Activated T-helper 9 cell treated with anti-CD3 and anti-CD28 coated beads, Interleukin-2, amount 50 U/mL, for 16 hours (primary cell): ENCODE results near the gene MRPS27.

Experiments
- DNase-seq: peaks from one replicate; pipeline ENCODE4 v3.0.0-alpha.2; 2020; ENCODE audit warnings: low read depth

The MRPS27 gene

GRCh38 chr5:72290356-72291133, 29.5 kb downstream of the MRPS27 start:
- DNase-seq = no peak

- DNase-seq = no peak
Observed at GRCh38 chr5:72288924-72289323, 31.1 kb downstream of the MRPS27 start.

- DNase-seq = no peak
Observed at GRCh38 chr5:72286798-72287197, 33.2 kb downstream of the MRPS27 start.

GRCh38 chr5:72285424-72285821, 34.6 kb downstream of the MRPS27 start:
- DNase-seq = no peak

- no peak for DNase-seq
Observed at GRCh38 chr5:72284559-72285423, 35.2 kb downstream of the MRPS27 start.

- no peak for DNase-seq
Observed at GRCh38 chr5:72283358-72283757, 36.7 kb downstream of the MRPS27 start.

GRCh38 chr5:72282878-72283277, 37.2 kb downstream of the MRPS27 start:
- no peak for DNase-seq

- DNase-seq = no peak
Observed at GRCh38 chr5:72281764-72282499, 38.1 kb downstream of the MRPS27 start.

- DNase-seq = no peak
Observed at GRCh38 chr5:72281430-72281763, 38.6 kb downstream of the MRPS27 start.

GRCh38 chr5:72280581-72281069, 39.4 kb downstream of the MRPS27 start:
- no peak for DNase-seq

GRCh38 chr5:72276219-72276752, 43.8 kb downstream of the MRPS27 start:
- no peak for DNase-seq

GRCh38 chr5:72273547-72273946, 46.5 kb downstream of the MRPS27 start:
- DNase-seq = no peak

GRCh38 chr5:72272398-72272797, 47.6 kb downstream of the MRPS27 start:
- no peak for DNase-seq

GRCh38 chr5:72271702-72272101, 48.3 kb downstream of the MRPS27 start:
- no peak for DNase-seq

GRCh38 chr5:72270037-72270436, 50.0 kb downstream of the MRPS27 start:
- no peak for DNase-seq

- DNase-seq = no peak
Observed at GRCh38 chr5:72269411-72269780, 50.6 kb downstream of the MRPS27 start.

- DNase-seq = peak; percentile 4
Observed at GRCh38 chr5:72268753-72269410, 51.2 kb downstream of the MRPS27 start.

GRCh38 chr5:72268260-72268659, 51.8 kb downstream of the MRPS27 start:
- DNase-seq = no peak

GRCh38 chr5:72267685-72268084, 52.4 kb downstream of the MRPS27 start:
- no peak for DNase-seq

- DNase-seq = no peak
Observed at GRCh38 chr5:72266862-72267261, 53.2 kb downstream of the MRPS27 start.

GRCh38 chr5:72265032-72265877, 54.8 kb downstream of the MRPS27 start:
- DNase-seq = no peak
